DND-41 (cell line): ENCODE data around the gene NLGN1.

Experiments
- ATAC-seq: fragments of 200-7000 bp; cut with Tn5 transposase; 3 replicates; pipeline ENCODE4 v1.9.1; 2021; ENCODE audit warnings: low read depth; ENCODE audit not compliant: insufficient read depth
- DNase-seq: peaks from one replicate; pipeline ENCODE4 v3.0.0-alpha.2; 2020
- H2AFZ ChIP-seq: 2 replicates; pipeline ENCODE4 v1.6.0; 2012; ENCODE audit warnings: low read depth, low read length
- H3K27ac ChIP-seq: 2 replicates; pipeline ENCODE4 v1.5.1; 2012; ENCODE audit warnings: low read length, inconsistent platforms
- H3K27me3 ChIP-seq: fragments of 200-600 bp; sonication (generic); 2 replicates; pipeline ENCODE4 v1.6.0; 2012; ENCODE audit warnings: low read length, mild to moderate bottlenecking, inconsistent platforms; ENCODE audit not compliant: insufficient read depth, poor library complexity
- H3K36me3 ChIP-seq: 2 replicates; pipeline ENCODE4 v1.5.1; 2012; ENCODE audit warnings: low read length, inconsistent platforms; ENCODE audit not compliant: insufficient read depth
- H3K4me1 ChIP-seq: 2 replicates; pipeline ENCODE4 v1.5.1; 2012; ENCODE audit warnings: mild to moderate bottlenecking, low read length; ENCODE audit not compliant: insufficient read depth
- H3K4me2 ChIP-seq: 2 replicates; pipeline ENCODE4 v1.6.0; 2012; ENCODE audit warnings: mild to moderate bottlenecking, moderate library complexity, low read length, inconsistent platforms; ENCODE audit not compliant: insufficient read depth
- H3K4me3 ChIP-seq, 2 experiments: fragments of 200-600 bp in 1 of 2; shearing (Covaris generic) in 1 of 2; 2 replicates each; pipeline ENCODE4 v1.5.1; 2012 to 2016; ENCODE audit warnings: inconsistent platforms in 2 of 2, low read length in 2 of 2, mild to moderate bottlenecking in 2 of 2, low read depth in 1 of 2, moderate library complexity in 1 of 2
- H3K79me2 ChIP-seq: 2 replicates; pipeline ENCODE4 v1.6.0; 2012; ENCODE audit warnings: low read length, inconsistent platforms; ENCODE audit not compliant: insufficient read depth
- H3K9ac ChIP-seq: 2 replicates; pipeline ENCODE4 v1.6.0; 2012; ENCODE audit warnings: low read depth, mild to moderate bottlenecking, inconsistent platforms, low read length, moderate library complexity
- H3K9me3 ChIP-seq: 2 replicates; pipeline ENCODE4 v1.5.1; 2012; ENCODE audit warnings: low read length, moderate library complexity, mild to moderate bottlenecking, inconsistent platforms; ENCODE audit not compliant: insufficient read depth, severe bottlenecking
- H4K20me1 ChIP-seq: 2 replicates; pipeline ENCODE4 v1.6.0; 2012; ENCODE audit warnings: low read length; ENCODE audit not compliant: insufficient read depth
- CTCF ChIP-seq: IDR thresholded peaks from 2 replicates; pipeline ENCODE4 v1.5.1; 2012; ENCODE audit warnings: borderline replicate concordance, low read length, moderate library complexity, mild to moderate bottlenecking; ENCODE audit not compliant: poor library complexity, severe bottlenecking; ENCODE audit errors: extremely low read depth
- EZH2 ChIP-seq: IDR thresholded peaks from 3 replicates; pipeline ENCODE4 v1.6.1; 2012; ENCODE audit warnings: borderline replicate concordance, low read depth, mild to moderate bottlenecking, moderate library complexity, low read length, inconsistent platforms; ENCODE audit not compliant: severe bottlenecking

Gene NLGN1

GRCh38 chr3:173739726-173740125 lies 342.2 kb downstream of the NLGN1 start:
- Histone ChIP-seq H3K36me3 (no peaks in the 10 kb centered on the region), H3K79me2 (no peaks in the 10 kb centered on the region), H3K9me3 (no peaks in the 10 kb centered on the region), H3K4me2 (no peak overlapping the region), H3K4me1 (no peaks in the 10 kb centered on the region), H2AFZ (no peak overlapping the region), H3K27ac (no peak overlapping the region), H4K20me1 (no peaks in the 10 kb centered on the region), H3K9ac (no peak overlapping the region), H3K4me3 (no peak overlapping the region), H3K27me3 (peaks cover 2% of the 10 kb centered on the region)
- TF ChIP-seq EZH2 (no peak), CTCF (no peak)
- DNase-seq (no peak), ATAC-seq (no peak)

- TF ChIP-seq CTCF (no peak), EZH2 (no peak)
- Histone ChIP-seq H3K9ac (no peak overlapping the region), H3K4me3 (no peak overlapping the region), H4K20me1 (no peaks in the 10 kb centered on the region), H3K27me3 (peaks cover 2% of the 10 kb centered on the region), H3K36me3 (no peaks in the 10 kb centered on the region), H3K9me3 (no peaks in the 10 kb centered on the region), H3K27ac (no peak overlapping the region), H3K79me2 (no peaks in the 10 kb centered on the region), H3K4me1 (no peaks in the 10 kb centered on the region), H2AFZ (no peak overlapping the region), H3K4me2 (no peak overlapping the region)
- ATAC-seq (no peak), DNase-seq (no peak)
Measured at GRCh38 chr3:173742491-173742890, 344.9 kb downstream of the NLGN1 start.

GRCh38 chr3:173743111-173743510 lies 345.6 kb downstream of the NLGN1 start:
- H3K4me2 ChIP-seq, result no peak overlapping the region
- H3K27ac ChIP-seq, result no peak overlapping the region
- H4K20me1 ChIP-seq, result no peaks in the 10 kb centered on the region
- no peaks in the 10 kb centered on the region for H3K36me3 ChIP-seq
- H3K4me3 ChIP-seq, result no peak overlapping the region
- no peak for ATAC-seq
- DNase-seq, result no peak
- no peaks in the 10 kb centered on the region for H3K9me3 ChIP-seq
- no peak overlapping the region for H3K9ac ChIP-seq
- no peaks in the 10 kb centered on the region for H3K4me1 ChIP-seq
- TF ChIP-seq CTCF (no peak), EZH2 (no peak)
- H3K27me3 ChIP-seq, result peaks cover 2% of the 10 kb centered on the region
- H3K79me2 ChIP-seq, result no peaks in the 10 kb centered on the region
- no peak overlapping the region for H2AFZ ChIP-seq

- TF ChIP-seq CTCF (no peak), EZH2 (no peak)
- ATAC-seq (no peak), DNase-seq (no peak)
- Histone ChIP-seq H3K79me2 (no peaks in the 10 kb centered on the region), H2AFZ (no peak overlapping the region), H3K9me3 (no peaks in the 10 kb centered on the region), H3K4me3 (no peak overlapping the region), H3K27ac (no peak overlapping the region), H3K9ac (no peak overlapping the region), H3K4me2 (no peak overlapping the region), H3K27me3 (peaks cover 2% of the 10 kb centered on the region), H4K20me1 (no peaks in the 10 kb centered on the region), H3K4me1 (no peaks in the 10 kb centered on the region), H3K36me3 (no peaks in the 10 kb centered on the region)
Measured at GRCh38 chr3:173743516-173743915, 346.0 kb downstream of the NLGN1 start.
